Activated CD4-positive, alpha-beta T cell treated with anti-CD3 and anti-CD28 coated beads, Interleukin-2, Interleukin-4, amounts not matched to agents 100 ng/mL and 50 ng/mL, durations not matched to agents 16 hours and 8 hours (primary cell): ENCODE data around the gene KLHL29.
A peak's percentile ranks its signal among the peaks of the same experiment; 100 is the strongest.
"Not testable (repeated sequence)": the region's sequence is repeated elsewhere in the genome, so short reads cannot be mapped to it uniquely, and the experiment has no call there.

Source experiments
- DNase-seq: peaks from one replicate; pipeline ENCODE4 v3.0.0-alpha.2; 2020; ENCODE audit warnings: low spot score

KLHL29 gene

DNA sequence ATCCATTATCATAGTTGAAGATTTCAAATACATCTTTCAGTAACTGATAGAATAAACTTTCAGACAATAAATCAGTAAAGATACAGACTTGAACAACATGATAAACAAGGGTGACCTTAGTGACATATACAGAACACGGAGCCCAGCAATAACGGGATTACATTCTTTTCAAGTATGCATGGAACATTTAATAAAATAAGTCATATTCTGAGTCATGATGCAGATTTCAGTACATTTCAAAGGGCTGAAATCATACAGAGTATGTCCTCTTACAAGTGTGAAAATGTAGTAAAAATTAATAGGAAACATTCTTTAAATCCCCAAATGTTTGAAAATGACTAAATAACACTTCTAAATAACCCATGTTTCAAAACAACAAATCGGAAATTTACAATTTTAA lies 17.2 kb upstream of the KLHL29 start:
- DNase-seq, result no peak

GRCh38 chr2:23373666-23374065 lies 11.3 kb upstream of the KLHL29 start:
- no peak for DNase-seq

DNA sequence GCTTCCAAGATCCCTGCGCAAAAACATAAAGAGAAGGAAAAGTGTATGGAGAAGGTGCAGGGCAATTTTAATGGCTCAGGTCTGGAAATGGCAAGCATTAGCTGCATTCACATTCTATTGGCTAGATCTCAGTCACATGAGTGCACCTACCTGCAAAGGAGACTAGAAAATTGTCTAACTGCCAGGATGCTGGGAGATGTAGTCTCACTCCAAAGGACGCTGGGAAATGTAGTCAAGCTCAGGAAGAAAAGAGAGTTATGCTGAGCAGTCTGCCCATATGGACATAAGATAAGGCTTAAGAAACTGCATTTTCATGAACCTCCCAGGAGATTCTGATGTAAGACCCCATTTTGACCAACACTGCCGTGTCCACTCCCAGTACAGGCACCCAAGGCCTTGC lies 9.5 kb upstream of the KLHL29 start:
- DNase-seq, result peak; percentile 10

- DNase-seq, result no peak
These were observed 8.9 kb upstream of the KLHL29 start for GRCh38 chr2:23376075-23376474.

- no peak for DNase-seq
These were observed 8.0 kb upstream of the KLHL29 start for GRCh38 chr2:23376972-23377371.

DNA sequence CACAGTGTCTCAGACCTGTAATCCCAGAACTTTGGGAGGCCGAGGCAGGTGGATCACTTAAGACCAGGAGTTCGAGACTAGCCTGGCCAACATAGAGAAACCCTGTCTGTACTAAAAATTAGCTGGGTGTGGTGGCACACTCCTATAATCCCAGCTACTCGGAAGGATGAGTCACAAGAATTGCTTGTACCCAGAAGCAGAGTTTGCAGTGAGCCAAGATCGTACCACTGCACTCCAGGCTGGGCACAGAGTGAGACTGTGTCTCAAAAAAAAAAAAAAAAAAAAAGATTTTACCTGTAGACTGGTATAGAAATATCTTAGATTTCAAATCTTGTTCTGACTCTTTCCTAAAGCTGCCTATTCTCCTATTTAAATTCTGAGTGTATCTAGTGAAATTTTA lies 7.2 kb upstream of the KLHL29 start:
- no peak for DNase-seq

DNA sequence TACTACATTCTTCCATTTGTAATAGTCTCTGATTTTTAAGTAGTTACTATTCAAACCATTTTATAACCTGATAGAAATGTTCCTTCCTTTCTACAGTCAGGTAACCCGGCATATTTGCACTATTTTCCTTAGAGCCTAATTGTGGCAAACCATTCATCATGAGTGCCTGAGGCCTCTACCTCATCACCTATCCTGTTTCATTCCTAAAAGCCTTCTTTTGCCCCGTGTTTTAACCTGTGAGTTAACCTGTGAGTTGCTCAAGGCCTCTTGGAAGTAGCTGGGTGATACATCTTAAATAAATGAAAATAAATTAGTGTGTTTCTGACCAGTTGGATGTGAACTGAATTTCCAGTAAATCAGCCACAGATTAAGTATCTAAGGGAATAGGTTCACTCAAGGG lies 6.5 kb upstream of the KLHL29 start:
- no peak for DNase-seq

- no peak for DNase-seq
These were observed 5.7 kb upstream of the KLHL29 start for GRCh38 chr2:23379220-23379695.

GRCh38 chr2:23380562-23381065 lies 4.4 kb upstream of the KLHL29 start:
- peak; percentile 64 for DNase-seq

DNA sequence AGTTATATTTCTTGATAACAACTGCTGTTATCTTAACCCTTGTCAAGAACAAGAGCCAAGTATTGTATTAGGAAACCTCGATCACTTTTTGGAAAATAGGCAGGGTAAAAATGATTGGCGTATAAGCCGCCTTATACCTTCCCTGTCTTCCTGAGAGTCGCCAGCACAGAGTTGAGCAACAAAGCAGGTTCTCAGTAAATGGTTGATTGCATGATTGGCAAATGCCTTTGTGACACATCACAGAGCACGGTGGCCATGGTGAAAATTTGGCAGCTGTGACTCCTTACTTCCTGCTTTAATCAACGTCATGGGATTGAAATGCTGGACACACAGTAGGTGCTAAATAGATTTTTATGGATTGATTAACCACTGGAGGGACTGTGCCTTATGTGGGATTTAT lies 3.9 kb upstream of the KLHL29 start:
- DNase-seq, result no peak

- DNase-seq, result no peak
These were observed 3.5 kb upstream of the KLHL29 start for GRCh38 chr2:23381485-23381884.

DNA sequence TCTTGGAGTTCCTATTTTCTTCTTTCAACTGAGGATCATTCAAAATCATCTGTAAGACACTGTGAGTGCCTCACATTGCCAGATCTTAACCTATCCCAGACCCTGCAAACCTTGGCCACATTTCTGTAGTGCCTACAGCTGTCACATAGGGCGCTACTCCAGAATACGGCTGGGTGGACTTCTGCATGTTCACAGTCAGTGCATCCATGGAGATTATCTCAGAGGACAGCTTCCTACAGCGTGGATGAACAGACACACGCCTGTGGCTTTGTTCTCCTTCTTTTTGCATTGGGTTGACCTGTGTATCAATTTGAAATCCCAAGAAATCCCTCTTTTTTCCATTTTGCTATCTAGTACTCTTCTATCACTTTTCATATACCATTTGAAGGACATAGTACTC lies 1.9 kb upstream of the KLHL29 start:
- DNase-seq, result no peak

- no peak for DNase-seq
These were observed 370 bp downstream of the KLHL29 start for GRCh38 chr2:23385351-23385747.

- no peak for DNase-seq
These were observed 864 bp downstream of the KLHL29 start for GRCh38 chr2:23385748-23386338.

DNA sequence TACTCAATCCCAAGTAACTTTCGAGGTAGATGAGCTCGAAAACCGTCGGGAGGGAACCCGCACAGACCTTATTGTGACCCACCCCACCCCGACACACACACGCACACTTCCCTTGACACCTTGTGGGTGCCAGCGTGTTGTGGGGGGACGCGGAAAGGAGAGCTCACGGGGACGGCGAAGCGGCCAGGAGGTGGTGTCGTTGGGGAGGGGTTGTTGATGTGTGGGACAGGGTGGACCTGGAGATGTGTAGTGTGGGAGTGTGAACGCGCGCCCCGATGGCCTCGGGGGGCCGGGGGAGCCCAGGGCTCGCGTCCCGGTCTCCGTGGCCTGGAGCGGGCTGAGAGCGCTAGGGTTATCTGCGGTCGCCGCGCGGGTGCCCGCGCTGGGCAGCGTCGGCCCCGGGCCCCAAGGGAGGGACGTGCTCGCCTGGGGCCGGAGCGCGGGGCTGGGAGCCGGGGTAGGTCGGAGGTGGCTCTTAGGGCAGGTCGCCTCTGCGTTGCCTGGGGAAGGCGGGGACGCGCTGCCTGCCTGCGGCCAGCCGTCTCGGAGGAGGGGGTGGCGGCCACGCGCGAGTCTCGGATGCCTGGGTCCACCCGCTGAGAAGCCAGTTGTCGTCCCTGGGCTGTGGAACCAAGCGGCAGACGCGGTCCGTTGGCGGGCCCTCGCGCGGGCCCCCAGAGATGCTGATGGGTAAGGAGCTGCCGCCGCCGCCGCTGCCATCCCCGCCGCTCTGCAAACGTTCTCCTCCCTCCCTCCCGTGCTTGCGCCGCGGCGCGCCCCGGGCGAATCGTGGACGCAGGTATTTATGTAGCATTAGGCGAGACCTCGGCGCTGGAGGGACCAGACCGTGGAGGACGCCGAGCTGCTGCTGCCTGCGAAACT lies 1.6 kb downstream of the KLHL29 start:
- no peak for DNase-seq

GRCh38 chr2:23387221-23387550 lies 2.2 kb downstream of the KLHL29 start:
- DNase-seq, result no peak

DNA sequence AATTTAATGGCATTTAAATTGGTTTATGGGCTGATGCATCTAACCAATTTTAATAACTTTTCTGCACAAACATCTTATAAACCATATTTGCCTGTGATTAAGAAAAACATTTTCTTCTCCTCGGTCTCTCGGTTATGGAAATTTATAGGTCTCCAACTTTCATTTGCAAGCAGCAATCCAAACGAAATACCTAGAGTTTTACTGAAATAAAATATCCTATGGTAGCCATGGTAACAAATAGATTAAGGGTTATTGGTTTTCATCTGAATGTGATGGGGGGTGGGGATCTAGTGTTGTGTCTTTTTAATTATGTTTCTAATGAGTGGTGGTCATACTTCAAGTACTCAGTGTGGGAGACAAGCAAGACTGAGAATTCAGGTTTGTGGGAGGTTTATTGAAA lies 2.9 kb downstream of the KLHL29 start:
- DNase-seq, result no peak

GRCh38 chr2:23388294-23388693 lies 3.3 kb downstream of the KLHL29 start:
- DNase-seq, result no peak

DNA sequence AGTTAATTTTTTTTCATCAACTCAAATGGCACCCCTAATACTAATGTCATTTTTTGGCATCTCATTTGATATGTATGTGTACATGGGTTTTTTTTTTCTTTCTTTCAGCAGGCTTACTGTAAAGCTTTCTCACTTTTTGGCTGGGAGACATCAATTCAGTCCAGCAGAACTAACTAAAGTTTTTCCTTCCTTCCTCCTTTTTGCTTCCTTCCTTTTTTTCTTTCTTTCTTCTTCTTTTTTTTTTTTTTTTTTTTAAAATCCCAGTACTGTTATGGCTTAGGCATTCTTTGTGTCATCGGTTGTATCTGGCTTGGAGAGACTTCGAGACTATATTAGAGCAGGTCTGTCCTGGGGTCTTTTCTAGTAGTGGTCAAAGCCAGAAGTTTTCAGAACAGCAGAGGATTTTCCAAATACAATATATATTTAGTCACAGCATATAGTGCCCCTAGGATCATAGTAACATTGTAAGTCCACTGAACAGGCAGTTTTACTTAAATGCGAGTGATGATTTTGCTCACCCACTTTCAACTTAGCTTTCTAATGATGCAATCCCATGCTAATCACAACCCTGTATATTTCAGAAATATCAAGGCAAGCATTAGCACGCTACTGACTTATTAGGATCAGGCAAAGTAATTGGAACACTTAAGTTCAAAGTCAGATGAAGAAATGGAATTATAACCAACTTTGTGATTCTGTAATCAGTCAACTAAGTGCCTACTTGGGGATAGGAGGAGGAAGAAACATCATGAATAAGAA lies 4.0 kb downstream of the KLHL29 start:
- no peak for DNase-seq

DNA sequence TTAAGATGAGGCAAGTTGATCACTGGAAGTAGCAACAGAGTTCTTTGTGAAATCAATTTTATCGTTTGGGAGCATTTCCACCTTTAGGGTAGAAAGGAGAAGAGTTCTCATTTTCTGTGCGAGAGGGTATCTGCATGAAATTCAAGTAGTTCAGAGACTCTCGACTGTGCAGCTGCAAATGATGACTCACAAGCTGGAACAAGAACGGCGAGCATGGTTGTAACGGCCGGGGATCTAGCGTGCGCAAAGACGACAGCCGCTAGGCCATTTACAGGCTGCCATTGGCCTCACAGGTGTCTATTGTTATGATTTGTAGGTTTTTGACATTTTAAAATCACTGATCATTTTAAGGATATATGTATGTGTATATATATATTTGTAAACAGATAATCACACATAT lies 5.2 kb downstream of the KLHL29 start:
- DNase-seq, result no peak

DNA sequence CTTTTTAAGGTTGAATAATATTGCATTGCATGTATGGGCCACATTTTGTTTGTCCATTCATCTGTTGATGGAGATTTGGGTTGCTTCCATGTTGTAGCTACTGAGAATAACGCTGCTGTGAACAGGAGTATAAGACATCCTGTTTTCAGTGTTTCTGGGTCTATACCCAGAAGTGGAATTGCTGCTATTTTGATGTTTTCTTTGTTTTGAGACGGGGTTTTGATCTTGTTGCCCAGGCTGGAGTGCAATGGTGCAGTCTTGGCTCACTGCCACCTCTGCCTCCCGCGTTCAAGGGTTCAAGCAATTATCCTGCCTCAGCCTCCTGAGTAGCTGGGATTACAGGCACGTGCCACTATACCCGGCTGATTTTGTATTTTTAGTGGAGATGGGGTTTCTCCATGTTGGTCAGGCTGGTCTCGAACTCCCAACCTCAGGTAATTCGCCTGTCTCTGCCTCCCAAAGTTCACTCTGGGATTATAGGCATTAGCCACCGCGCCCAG lies 6.3 kb downstream of the KLHL29 start:
- DNase-seq, result not testable (repeated sequence)

DNA sequence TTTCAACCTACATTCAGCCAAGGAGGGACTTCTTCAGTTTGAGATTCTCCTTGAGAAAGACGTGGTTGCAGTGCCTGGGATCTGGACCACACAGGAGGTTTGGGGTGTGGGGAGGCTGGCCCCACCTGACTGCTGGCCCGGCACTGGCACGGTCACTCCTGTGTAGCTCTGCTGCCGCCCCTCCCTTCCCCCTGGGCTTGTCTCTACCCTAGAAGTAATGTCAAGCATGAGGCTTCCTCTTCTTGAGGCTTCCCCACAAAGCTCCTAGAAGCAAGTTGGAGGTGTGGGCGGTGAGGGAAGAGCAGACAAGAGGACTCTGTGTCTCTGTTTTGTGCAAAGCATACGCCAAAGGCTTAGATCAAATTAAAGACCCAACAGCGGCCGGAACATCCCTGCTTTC lies 8.7 kb downstream of the KLHL29 start:
- DNase-seq, result no peak

GRCh38 chr2:23394700-23395099 lies 9.7 kb downstream of the KLHL29 start:
- DNase-seq, result no peak
